HG03378 (cell line): ENCODE measurements around the gene DECR2.
"Not testable (repeated sequence)": the region's sequence is repeated elsewhere in the genome, so short reads cannot be mapped to it uniquely, and the experiment has no call there.

Experiments
- ATAC-seq: cut with Tn5 transposase; IDR thresholded peaks from one replicate; pipeline ENCODE4 v1.9.1; 2021; ENCODE audit warnings: mild to moderate bottlenecking, moderate library complexity; ENCODE audit not compliant: unreplicated experiment

DECR2 gene

GRCh38 chr16:378113-378820, 23.4 kb upstream of the DECR2 start:
- not testable (repeated sequence) for ATAC-seq

GRCh38 chr16:378821-379182, 22.9 kb upstream of the DECR2 start:
- ATAC-seq = no peak

GRCh38 chr16:379183-379960, 22.3 kb upstream of the DECR2 start:
- no peak for ATAC-seq

- no peak for ATAC-seq
Measured at GRCh38 chr16:379961-380761, 21.5 kb upstream of the DECR2 start.

- ATAC-seq = no peak
Measured at GRCh38 chr16:380762-381011, 21.0 kb upstream of the DECR2 start.

- no peak for ATAC-seq
Measured at GRCh38 chr16:381012-381788, 20.5 kb upstream of the DECR2 start.

- no peak for ATAC-seq
Measured at GRCh38 chr16:381789-382717, 19.6 kb upstream of the DECR2 start, which contains the start of gene PGAP6. TSS of gene PGAP6 (minus strand) at chr16:381978. CDS start at chr16:381821, 157 bp downstream.

- ATAC-seq = peak; percentile 40
Measured at GRCh38 chr16:383326-384051, 18.2 kb upstream of the DECR2 start.

- ATAC-seq = no peak
Measured at GRCh38 chr16:386641-387156, 15.0 kb upstream of the DECR2 start.

GRCh38 chr16:387761-388666, 13.7 kb upstream of the DECR2 start:
- ATAC-seq = not testable (repeated sequence)

GRCh38 chr16:389352-389751, 12.3 kb upstream of the DECR2 start:
- no peak for ATAC-seq

GRCh38 chr16:391885-392335, 9.8 kb upstream of the DECR2 start:
- no peak for ATAC-seq

GRCh38 chr16:392450-393030, 9.1 kb upstream of the DECR2 start:
- ATAC-seq = no peak

- ATAC-seq = no peak
Measured at GRCh38 chr16:396199-396598, 5.5 kb upstream of the DECR2 start.

GRCh38 chr16:396605-397004, 5.1 kb upstream of the DECR2 start:
- no peak for ATAC-seq

GRCh38 chr16:397135-397661, 4.5 kb upstream of the DECR2 start, which contains the start of gene NME4:
TSS of gene NME4 (plus strand) at chr16:397199. CDS start at chr16:397223, 24 bp downstream.
- no peak for ATAC-seq

GRCh38 chr16:397736-398332, 3.9 kb upstream of the DECR2 start:
- no peak for ATAC-seq
